ENCODE results near the gene NR5A1.

Gene NR5A1

DNA sequence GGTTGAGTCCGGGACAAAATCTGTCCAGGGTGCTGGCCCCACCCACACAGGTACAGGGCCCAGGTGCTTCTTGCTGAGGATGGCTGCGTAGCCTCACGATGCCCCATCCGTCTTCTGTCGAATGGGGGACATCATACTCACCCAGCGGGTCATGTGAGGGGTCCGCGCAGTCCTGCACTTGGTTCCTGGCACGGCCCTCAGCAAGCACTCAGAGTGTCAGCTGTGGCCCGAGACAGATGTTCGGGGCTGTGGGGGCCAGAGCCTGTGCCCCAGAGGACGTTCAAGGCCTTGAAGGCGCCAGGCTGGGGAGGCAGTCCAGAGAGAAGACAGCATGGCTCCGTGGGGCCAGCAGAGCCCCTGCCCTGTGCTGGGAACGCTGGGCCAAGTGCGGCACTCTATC is 27.8 kb downstream of the NR5A1 start:
- no peak for DNase-seq

- no peak for DNase-seq
Observed at GRCh38 chr9:124478354-124478753, 28.8 kb downstream of the NR5A1 start.

DNA sequence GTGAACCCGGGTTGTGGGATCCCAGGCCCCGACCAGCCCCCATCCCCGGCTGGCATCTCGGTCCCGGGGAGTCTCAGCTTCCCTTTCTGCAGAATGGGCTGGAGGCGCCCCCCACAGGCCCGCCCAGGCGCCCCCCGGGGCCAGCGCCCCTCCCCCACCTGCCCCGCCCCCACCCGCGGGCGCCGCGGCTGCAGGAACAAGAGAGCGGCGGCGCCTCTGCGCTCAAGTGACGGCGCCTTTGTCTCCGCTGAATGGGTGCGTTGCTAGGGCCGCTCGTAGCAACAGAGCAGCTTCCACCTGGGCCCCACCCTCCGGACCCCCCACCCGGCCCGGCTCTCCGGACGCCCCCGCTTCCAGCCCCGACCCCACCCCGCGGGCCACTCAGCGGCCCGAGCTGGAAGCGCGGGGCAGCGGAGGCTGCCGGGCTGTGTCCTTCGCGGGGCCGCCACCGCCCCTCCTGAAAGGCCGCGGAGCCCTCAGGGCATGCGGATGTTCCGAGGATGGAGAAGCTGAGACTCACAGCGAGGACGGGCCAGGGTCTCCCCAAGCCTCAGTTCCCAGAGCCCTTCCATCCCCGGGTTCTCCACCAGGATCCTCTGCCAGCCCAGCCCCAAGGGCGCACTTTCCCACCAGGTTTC is 29.4 kb downstream of the NR5A1 start:
- peak; percentile 18 to 27 for DNase-seq

DNA sequence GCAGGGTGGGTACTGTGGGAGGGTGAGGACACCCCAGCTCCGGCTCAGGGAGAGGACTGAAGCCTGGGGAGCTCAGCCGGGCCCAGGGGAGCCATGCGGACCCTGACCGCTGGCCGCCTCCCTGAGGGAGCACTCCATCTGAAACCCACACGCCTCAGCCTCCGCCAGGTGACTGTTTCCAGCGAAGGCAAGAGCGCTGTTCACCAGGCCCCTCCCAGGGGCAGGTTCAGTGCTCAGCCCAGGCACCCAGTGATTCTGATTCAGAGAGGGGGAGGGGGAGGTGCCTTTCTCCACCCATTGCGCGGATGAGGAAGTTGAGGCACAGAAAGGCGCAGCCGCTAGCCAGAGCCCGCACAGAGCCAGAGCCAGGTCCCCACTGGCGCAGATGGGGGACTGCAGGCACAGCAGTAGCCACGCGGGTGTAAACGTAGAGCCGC is 30.0 kb downstream of the NR5A1 start:
- no peak for DNase-seq

- DNase-seq = no peak
Observed at GRCh38 chr9:124475868-124476690, 31.1 kb downstream of the NR5A1 start.

- DNase-seq = no peak
Observed at GRCh38 chr9:124475158-124475867, 31.9 kb downstream of the NR5A1 start.

DNA sequence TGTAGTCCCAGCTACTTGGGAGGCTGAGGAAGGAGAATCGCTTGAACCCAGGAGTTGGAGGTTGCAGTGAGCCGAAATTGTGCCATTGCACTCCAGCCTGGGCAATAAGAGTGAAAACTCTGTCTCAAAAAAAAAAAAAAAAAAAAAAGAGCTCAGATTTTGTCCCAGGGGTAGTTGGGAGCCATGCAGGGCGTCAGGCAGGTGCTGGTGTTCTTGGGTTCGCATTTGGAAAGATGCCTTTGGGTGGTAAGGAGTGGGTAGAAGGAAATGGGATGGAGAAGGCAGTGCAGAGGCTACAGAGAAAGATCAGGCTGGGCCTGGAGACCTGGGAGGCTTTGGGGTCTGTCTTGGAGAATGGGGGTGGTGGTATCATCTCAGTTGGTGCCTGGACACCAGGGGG is 33.0 kb downstream of the NR5A1 start:
- DNase-seq = no peak

DNA sequence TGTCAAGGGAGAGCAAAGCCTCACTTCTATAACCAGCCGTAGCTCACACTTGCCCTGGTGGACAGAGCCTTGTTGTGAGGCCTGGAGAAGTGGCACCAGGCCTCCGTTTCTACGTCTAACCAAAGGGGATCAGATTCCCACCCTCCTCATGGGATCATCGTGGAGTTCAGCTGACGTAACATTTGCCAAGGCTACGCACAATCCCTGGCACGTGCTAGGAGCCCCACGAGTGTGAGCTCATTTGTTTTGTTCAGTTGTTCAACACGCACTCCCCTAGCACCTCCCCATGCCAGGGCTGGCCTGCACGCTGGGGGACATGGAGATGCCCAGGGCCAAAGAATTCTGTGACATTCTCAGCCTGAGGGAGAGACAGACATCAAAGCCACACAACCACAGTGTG is 33.9 kb downstream of the NR5A1 start:
- no peak for DNase-seq

GRCh38 chr9:124472770-124473169 is 34.4 kb downstream of the NR5A1 start:
- DNase-seq = no peak

GRCh38 chr9:124471761-124472160 is 35.4 kb downstream of the NR5A1 start:
- no peak for DNase-seq

GRCh38 chr9:124470726-124471125 is 36.5 kb downstream of the NR5A1 start:
- no peak for DNase-seq

DNA sequence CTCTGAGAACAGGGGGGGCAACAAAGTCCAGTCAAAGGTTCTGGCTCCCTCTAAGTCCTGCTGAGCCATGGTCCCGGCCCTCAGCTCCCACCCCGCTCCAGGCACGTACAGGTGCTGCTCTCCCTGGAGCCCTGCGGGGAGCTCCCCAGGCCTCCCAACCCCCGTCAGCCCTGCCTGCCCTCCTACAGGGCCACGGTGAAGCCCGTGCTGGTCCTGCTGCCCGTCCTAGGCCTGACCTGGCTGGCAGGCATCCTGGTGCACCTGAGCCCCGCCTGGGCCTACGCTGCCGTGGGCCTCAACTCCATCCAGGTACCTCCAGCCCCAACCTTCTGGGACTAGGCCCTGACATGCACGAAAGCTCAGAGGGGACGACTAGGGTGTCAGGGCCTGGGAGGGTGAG is 36.9 kb downstream of the NR5A1 start:
- no peak for DNase-seq

DNA sequence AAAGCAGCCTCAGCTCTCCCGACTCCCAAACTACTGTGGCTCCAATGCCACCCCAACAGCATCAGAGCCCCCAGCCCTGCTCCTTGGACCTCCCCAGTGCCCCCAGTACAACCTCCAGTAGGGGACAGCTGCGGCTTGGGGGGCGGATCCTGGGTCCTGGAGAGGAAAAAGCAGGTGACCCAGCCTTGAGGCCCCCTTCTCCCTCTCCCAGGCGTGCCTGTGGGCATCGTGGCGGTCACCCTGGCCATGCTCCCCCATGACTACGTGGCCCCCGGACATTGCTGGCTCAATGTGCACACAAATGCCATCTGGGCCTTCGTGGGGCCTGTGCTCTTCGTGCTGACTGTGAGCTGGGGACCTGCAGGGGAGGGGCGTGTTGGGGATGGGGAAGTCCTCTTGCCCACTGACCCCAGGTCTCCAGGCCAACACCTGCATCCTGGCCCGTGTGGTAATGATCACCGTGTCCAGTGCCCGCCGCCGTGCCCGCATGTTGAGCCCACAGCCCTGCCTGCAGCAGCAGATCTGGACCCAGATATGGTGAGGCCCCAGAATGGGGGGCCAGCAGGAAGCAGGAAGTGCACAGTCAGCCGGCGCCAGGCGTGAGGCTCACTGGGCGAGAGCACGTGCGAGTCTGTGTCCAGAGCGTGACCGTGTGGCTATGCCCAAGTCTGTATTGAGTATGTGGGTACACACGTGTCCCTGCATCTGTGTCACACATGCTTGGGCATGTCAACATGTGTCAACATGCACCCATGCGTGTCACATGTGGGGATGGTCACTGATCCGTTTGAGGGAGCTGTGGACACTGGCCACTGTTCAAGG is 38.0 kb downstream of the NR5A1 start:
- no peak for DNase-seq

DNA sequence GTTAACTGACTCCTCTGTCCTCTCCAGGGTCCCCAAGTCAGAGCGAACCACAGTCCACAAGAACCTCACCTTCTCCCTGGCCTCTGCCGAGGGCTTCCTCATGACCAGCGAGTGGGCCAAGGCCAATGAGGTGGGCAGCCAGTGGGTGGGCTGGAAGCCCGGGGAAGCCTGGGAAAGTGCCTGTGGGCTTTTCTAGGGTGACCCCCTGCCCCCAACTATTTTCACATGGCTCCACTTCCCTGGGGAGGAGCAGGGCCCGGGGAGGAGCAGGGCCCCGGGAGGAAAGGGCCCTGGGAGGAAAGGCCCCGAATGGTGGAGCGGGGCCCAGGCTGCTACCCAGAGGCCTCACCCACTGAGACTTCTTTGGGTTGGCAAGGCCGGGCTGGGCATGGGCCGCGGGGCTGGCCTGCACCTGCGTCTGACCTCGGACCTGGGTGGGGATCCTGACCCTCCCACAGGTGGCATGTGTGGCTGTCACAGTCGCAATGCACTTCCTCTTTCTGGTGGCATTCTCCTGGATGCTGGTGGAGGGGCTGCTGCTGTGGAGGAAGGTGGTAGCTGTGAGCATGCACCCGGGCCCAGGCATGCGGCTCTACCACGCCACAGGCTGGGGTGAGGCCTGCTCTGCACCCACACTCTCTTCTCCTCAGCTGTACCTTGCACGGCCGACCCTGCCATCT is 39.0 kb downstream of the NR5A1 start:
- no peak for DNase-seq

DNA sequence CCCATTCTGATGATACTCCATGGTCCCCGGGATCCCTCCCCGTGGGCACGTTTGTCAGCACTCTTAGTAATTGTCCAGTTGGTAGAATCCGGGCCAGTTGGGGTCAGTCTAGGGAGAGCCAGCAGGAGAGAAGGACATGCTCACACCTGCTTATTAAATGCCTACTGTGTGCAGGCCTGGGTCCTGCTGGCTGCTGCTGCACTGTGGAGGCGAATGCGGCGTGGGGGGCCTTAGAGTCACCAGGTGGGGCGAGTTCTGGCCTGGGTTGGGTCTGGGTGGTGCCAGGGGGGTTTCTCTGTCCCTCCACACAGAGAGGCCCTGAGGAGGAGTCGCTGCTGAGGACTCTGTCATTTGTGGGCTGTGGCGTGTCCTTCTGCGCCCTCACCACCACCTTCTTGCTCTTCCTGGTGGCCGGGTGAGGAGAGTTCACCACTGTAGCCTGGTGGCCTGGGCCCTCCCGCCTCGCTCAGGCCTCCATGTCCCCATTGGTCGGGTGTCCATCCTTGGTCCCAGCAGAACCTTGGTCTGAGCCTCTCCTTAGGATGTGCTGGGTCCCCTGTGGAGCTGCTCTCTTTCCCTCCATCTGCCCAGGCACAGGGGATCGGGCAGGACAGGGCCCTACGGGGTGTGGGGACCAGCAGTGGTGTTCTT is 39.7 kb downstream of the NR5A1 start:
- DNase-seq = no peak

DNA sequence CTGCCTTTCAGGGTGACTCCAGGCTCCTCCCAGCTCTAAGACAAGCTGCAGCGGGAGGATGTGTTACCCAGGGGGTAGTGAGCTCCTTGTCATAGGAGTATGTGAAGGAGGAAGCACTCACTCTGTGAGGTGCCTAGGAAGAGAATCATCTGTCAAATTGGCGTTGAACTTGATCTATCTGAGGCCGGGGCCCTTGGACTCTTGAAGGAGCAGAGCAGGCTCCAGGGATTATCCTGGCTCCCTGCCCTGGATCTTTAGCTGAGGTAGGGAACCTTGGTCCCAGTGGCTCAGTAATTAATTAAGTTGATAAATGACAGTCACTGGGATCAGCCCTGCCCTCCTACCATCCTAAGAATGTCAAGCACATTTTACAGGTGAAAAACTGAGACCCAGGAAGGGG is 41.5 kb downstream of the NR5A1 start:
- no peak for DNase-seq

- no peak for DNase-seq
Observed at GRCh38 chr9:124462739-124463138, 44.5 kb downstream of the NR5A1 start.

DNA sequence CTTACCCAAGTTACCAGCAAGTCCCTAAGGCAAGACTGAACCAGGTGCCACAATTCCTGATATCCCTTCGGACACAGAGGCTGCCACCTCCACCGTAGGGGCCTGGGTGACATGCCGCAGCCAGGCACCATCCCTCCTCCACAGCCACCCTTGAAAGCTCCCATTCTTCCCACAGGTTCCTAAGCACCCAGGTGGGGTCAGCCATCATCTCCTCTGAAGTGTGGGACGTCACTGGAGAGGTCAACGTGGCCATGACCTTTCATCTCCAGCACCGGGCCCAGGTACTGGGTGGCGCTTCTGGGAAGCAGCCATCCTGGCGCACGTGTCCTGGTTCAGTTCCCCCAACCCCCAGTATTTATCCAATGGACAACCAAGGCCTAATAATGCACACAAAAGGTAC is 48.8 kb downstream of the NR5A1 start:
- no peak for DNase-seq

DNA sequence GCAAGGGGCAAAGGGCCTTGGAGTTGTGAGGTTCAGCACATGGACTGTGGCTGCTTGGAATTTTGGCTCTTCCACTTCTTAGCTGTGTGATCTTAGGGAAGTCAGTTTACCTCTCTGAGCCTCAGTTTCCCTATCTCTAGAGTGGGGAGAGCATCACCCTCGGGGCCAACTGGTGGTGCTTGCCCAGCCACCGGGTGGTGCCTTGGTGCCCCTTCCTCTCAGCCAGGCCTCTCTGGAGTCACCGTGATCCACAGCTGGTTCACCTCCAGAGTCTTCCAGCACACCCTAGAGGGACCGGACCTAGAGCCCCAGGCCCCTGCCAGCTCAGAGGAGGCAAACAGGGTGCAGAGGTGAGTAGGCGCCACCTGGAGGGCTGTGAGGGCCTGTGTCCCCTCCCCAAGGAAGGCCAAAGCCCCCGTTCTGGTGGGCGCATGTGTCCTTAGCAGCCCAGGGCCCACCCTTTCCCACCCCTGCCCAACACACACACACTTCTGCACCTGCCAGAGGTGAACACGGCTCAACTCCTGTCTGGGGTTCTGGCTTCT is 49.2 kb downstream of the NR5A1 start:
- no peak for DNase-seq

DNA sequence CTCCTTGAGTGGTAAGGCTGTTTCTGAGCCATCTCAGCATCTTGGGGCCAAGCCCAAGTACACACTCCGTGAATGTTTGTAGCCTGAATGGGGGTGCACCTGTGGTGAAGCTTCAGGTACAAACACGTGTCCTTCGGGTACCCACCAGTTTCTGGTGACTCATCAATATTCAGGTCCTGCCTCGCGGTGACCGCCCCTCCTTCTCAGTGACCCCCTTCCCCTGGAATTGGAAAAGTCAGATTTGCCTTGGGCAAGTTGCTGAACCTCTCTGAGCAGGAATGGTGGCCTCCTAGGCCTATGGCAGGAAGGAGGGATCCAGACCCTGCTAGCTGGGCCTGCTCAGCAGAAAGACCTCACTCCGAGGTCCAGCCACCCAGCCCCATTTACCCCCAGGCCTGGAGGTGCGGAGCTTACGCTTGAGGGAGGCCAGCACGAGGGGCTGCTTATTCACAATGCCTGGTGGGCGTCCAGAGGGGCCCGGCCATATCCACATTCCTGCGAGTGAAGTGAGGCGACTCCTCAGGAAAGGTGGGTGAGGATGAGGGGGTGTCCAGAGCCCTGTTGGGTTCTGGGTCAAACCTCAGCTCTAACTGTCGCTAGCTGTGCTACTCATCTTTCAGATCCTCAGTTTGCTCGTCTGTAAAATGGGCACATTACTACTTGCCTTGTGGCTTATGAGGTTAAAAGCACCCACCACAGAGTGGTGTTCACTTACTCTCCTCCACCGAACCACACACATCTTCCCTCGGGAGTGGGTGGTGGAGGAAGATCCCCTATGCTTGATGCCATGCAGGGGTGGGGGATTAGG is 49.9 kb downstream of the NR5A1 start:
- DNase-seq = no peak

Data from NCI-H2081 (cell line).